Measurements from ENCODE around the gene PDE2A. TPM values are rescaled to one million over a fixed set of nuclear protein-coding genes. Genes with fewer than 3 reads are reported as not detected.

PDE2A gene
- total RNA-seq, 1 experiment from 2014 or later, result 0.58 TPM

DNA sequence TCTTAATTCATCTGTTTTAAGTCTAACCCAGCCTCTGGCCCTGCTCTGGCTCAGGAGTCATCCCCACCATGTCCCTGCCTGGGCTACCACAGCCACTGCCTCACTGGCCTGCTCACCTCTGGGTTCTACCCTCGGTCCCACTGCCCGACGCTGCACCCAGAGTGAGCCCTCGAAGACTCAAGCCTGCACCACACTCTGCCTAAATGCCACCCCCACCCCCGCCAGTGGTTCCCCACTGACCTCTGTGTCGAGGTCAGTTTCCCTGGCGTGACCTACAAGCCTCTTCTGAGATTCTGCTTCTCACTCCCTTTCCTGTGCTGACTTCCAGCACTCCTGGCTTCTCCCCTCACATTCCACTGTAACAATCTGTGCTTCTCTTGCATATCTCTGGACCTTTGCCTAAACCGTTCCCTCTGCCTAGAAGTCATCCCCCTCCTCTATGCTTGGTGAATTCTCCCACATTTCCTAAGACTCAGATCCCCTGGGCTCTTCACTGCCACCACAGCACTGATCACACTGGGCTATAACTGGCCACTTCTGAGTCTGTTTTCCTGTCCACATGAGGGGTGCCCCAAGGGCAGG, 12.5 kb upstream of the PDE2A start:
- no peak for DNase-seq (ENCODE audit: low spot score)
- BruUV-seq (replicated peaks), result no TSS peak
- Histone ChIP-seq H3K4me1 (ENCODE audit: insufficient read depth, low read length, poor library complexity, severe bottlenecking) (no peaks in the 10 kb centered on the region), H3K27ac (ENCODE audit: low read depth, low read length, poor library complexity, severe bottlenecking) (no peak overlapping the region), H3K36me3 (ENCODE audit: insufficient read depth, low read length, poor library complexity, severe bottlenecking) (peaks cover 10% of the 10 kb centered on the region), H3K9me3 (ENCODE audit: low read depth, low read length, poor library complexity, severe bottlenecking) (no peaks in the 10 kb centered on the region), H3K4me3 (ENCODE audit: low read depth, low read length, poor library complexity, severe bottlenecking) (no peak overlapping the region), H3K27me3 (replicated peaks; ENCODE audit: insufficient read depth, low read depth, low read length, poor library complexity) (no peaks in the 10 kb centered on the region)
- ChIA-PET POLR2A (ENCODE audit: low non-redundant PET) (no interaction called here), CTCF (no interaction called here)
- intact Hi-C loops (cut with micrococcal nuclease; ENCODE audit: unreplicated experiment), result no loop called here
- TF ChIP-seq, protein P1, sequence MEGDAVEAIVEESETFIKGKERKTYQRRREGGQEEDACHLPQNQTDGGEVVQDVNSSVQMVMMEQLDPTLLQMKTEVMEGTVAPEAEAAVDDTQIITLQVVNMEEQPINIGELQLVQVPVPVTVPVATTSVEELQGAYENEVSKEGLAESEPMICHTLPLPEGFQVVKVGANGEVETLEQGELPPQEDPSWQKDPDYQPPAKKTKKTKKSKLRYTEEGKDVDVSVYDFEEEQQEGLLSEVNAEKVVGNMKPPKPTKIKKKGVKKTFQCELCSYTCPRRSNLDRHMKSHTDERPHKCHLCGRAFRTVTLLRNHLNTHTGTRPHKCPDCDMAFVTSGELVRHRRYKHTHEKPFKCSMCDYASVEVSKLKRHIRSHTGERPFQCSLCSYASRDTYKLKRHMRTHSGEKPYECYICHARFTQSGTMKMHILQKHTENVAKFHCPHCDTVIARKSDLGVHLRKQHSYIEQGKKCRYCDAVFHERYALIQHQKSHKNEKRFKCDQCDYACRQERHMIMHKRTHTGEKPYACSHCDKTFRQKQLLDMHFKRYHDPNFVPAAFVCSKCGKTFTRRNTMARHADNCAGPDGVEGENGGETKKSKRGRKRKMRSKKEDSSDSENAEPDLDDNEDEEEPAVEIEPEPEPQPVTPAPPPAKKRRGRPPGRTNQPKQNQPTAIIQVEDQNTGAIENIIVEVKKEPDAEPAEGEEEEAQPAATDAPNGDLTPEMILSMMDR (conservative IDR thresholded peaks at IDR 0.05; ENCODE audit: low read depth, low read length), result no peak
- TF ChIP-seq EZH2 (IDR thresholded peaks at IDR 0.05; ENCODE audit: borderline replicate concordance, low read depth, low read length, poor library complexity, severe bottlenecking), result no peak

DNA sequence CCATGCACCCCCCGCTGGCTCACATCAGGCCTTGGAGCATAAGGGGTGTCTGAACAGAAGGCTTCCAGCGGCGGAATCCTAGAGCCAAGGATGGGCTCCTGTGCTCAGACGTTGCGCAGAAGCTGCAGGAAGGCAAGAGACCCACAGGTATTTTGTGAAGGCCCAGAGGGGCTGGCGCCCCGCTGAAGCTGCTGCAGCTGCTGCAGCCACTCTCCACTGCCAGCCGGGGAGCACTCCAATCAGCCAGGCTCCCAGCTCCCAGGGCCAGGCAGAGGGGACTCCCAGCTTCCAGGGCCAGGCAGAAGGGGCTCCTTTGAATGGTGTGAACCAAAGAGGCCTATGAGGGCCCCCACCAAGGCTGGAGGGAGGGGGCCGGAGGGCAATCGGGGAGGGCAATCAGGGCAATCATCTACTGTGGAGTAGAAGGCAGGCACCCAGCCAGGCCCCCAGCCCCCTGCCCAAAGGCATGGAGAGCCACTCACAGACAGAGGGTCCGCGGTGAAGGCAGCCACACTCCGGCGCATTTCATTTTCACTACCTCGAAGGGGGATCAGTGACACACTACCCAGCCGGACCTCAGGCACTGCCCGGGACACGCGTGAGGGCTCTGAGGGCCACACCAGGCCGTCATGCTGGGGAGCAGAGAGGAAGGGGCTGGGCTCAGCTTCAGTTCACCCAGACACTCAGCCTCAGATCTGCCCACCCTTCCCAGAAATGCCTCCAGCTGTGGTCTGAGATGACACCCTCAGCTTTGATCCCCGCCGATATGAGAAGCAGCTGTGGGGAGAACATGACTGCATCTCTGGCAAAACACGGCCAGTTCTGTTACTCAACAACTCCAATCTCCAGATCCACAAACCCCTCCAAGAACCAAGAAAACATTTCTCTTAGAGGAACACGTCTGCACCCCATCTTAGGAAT, 11.6 kb upstream of the PDE2A start:
- Histone ChIP-seq H3K4me1 (ENCODE audit: insufficient read depth, low read length, poor library complexity, severe bottlenecking) (no peaks in the 10 kb centered on the region), H3K27ac (ENCODE audit: low read depth, low read length, poor library complexity, severe bottlenecking) (no peak overlapping the region), H3K9me3 (ENCODE audit: low read depth, low read length, poor library complexity, severe bottlenecking) (no peaks in the 10 kb centered on the region), H3K4me3 (ENCODE audit: low read depth, low read length, poor library complexity, severe bottlenecking) (no peak overlapping the region), H3K27me3 (replicated peaks; ENCODE audit: insufficient read depth, low read depth, low read length, poor library complexity) (no peaks in the 10 kb centered on the region), H3K36me3 (ENCODE audit: insufficient read depth, low read length, poor library complexity, severe bottlenecking) (peaks cover 10% of the 10 kb centered on the region)
- intact Hi-C loops (cut with micrococcal nuclease; ENCODE audit: unreplicated experiment), result no loop called here
- DNase-seq (ENCODE audit: low spot score), result no peak
- POLR2A ChIA-PET (ENCODE audit: low non-redundant PET), result no interaction called here
- BruUV-seq (replicated peaks), result no TSS peak
- CTCF ChIA-PET, result no interaction called here
- TF ChIP-seq EZH2 (IDR thresholded peaks at IDR 0.05; ENCODE audit: borderline replicate concordance, low read depth, low read length, poor library complexity, severe bottlenecking), result no peak
- TF ChIP-seq, protein P1 (conservative IDR thresholded peaks at IDR 0.05; ENCODE audit: low read depth, low read length), result no peak

DNA sequence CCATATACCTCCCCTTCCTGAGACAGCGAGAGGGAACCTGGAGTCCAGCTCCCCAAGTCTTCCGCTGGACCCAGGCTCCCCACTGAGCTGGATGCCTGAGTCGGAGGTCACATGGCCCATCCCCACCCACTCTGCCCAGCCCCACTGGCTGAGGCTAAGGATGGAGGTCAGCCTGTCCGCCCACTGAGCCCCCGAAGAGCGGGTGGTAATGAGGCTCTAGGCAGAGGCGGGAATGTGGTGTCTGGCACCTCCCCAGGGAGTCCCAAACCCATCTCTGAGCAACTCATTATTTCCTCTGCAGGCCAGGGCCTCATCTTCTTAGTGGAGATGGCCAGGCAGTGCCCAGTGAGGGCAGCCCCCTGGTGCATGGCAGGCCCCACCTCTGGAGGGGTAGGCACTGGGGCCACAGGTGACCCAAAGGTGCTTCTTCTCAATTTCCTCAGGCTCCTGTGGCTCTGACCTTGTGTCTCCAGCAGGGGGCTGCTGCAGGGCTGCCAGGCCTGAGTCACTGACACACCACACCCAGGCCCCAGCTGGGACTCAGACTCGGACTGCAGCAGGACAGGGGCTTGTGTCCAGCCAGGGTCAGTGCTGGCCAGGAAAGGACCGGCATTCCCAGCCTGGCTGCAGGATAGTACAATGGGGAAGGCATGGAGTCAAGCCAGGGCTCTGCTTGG, 10.2 kb upstream of the PDE2A start:
- Histone ChIP-seq H3K9me3 (ENCODE audit: low read depth, low read length, poor library complexity, severe bottlenecking) (no peaks in the 10 kb centered on the region), H3K36me3 (ENCODE audit: insufficient read depth, low read length, poor library complexity, severe bottlenecking) (peaks cover 6% of the 10 kb centered on the region), H3K27ac (ENCODE audit: low read depth, low read length, poor library complexity, severe bottlenecking) (no peak overlapping the region), H3K4me1 (ENCODE audit: insufficient read depth, low read length, poor library complexity, severe bottlenecking) (no peaks in the 10 kb centered on the region), H3K4me3 (ENCODE audit: low read depth, low read length, poor library complexity, severe bottlenecking) (no peak overlapping the region), H3K27me3 (replicated peaks; ENCODE audit: insufficient read depth, low read depth, low read length, poor library complexity) (no peaks in the 10 kb centered on the region)
- TF ChIP-seq, protein P1 (conservative IDR thresholded peaks at IDR 0.05; ENCODE audit: low read depth, low read length), result peak; percentile 51
- no peak for TF ChIP-seq EZH2 (IDR thresholded peaks at IDR 0.05; ENCODE audit: borderline replicate concordance, low read depth, low read length, poor library complexity, severe bottlenecking)
- ChIA-PET POLR2A (ENCODE audit: low non-redundant PET) (no interaction called here), CTCF (interaction anchor here (0.6 to 2.2 kb wide), 15 partner anchors 9 to 230 kb away, joined by 3 to 33 read pairs (median 5); partner anchors contain the start of gene STARD10)
- BruUV-seq (replicated peaks), result no TSS peak
- intact Hi-C loops (cut with micrococcal nuclease; ENCODE audit: unreplicated experiment), result loop anchor here (5.0 kb wide), 1 partner anchor 202 kb away; no protein-coding TSS in a partner anchor
- peak; percentile 45 for DNase-seq (ENCODE audit: low spot score)
